Amniotic stem cell (primary cell): ENCODE results near the gene SPEM1.
"Not testable (repeated sequence)": the region's sequence is repeated elsewhere in the genome, so short reads cannot be mapped to it uniquely, and the experiment has no call there.

Source experiments
- DNase-seq: peaks from one replicate; lab custom pipeline; 2025; lab: John Stamatoyannopoulos, UW

SPEM1 gene

GRCh38 chr17:7441266-7441665 is 21.1 kb downstream of the SPEM1 start:
- DNase-seq, result no peak

GRCh38 chr17:7442142-7442541 is 22.0 kb downstream of the SPEM1 start:
- DNase-seq, result no peak

- no peak for DNase-seq
Measured at GRCh38 chr17:7443499-7444485, 23.7 kb downstream of the SPEM1 start.

- no peak for DNase-seq
Measured at GRCh38 chr17:7444682-7445618, 24.8 kb downstream of the SPEM1 start, which contains the start of gene CHRNB1. CHRNB1 (plus strand) TSS chr17:7445061; CDS start chr17:7445128, 67 bp downstream.

GRCh38 chr17:7445619-7445968 is 25.5 kb downstream of the SPEM1 start:
- DNase-seq, result no peak

GRCh38 chr17:7448461-7448860 is 28.3 kb downstream of the SPEM1 start:
- DNase-seq, result no peak

GRCh38 chr17:7459961-7460545 is 39.9 kb downstream of the SPEM1 start:
- DNase-seq, result no peak

GRCh38 chr17:7460850-7461660 is 40.9 kb downstream of the SPEM1 start:
- DNase-seq, result no peak

- DNase-seq, result no peak
Measured at GRCh38 chr17:7462474-7463371, 42.6 kb downstream of the SPEM1 start.

- DNase-seq, result no peak
Measured at GRCh38 chr17:7463372-7463846, 43.3 kb downstream of the SPEM1 start.

GRCh38 chr17:7464081-7464480 is 44.0 kb downstream of the SPEM1 start:
- no peak for DNase-seq

GRCh38 chr17:7465597-7466275 is 45.6 kb downstream of the SPEM1 start:
- no peak for DNase-seq

- no peak for DNase-seq
Measured at GRCh38 chr17:7466318-7466638, 46.2 kb downstream of the SPEM1 start.

- no peak for DNase-seq
Measured at GRCh38 chr17:7466639-7467341, 46.7 kb downstream of the SPEM1 start.

- DNase-seq, result no peak
Measured at GRCh38 chr17:7467498-7467897, 47.4 kb downstream of the SPEM1 start.

GRCh38 chr17:7468290-7468689 is 48.2 kb downstream of the SPEM1 start:
- DNase-seq, result no peak

GRCh38 chr17:7468804-7469389 is 48.8 kb downstream of the SPEM1 start:
- no peak for DNase-seq

GRCh38 chr17:7469843-7470242 is 49.7 kb downstream of the SPEM1 start:
- not testable (repeated sequence) for DNase-seq
